Measurements from ENCODE around the gene GRIA4.

GRCh38 chr11:105767931-105768330 is 158.1 kb downstream of the GRIA4 start:
- TF ChIP-seq POLR2A (IDR thresholded peaks at IDR 0.05) (no peak), CTCF (IDR thresholded peaks at IDR 0.05) (no peak)

Measured in uterus (tissue), 2 donors.